Coronary artery (tissue), 2 donors: Measurements from ENCODE around the gene TMOD4.

ENCODE experiments used
- DNase-seq: peaks from one replicate; pipeline ENCODE4 v3.0.0-alpha.2; 2017; ENCODE audit warnings: low spot score
- H3K27ac ChIP-seq, 2 donors: fragments of 200-600 bp; sonication (generic); one replicate each; pipeline ENCODE4 v1.5.1; 2016 to 2019
- H3K4me3 ChIP-seq: fragments of 200-600 bp; sonication (generic); 2 replicates; pipeline ENCODE4 v1.5.1; 2016; ENCODE audit warnings: mild to moderate bottlenecking, moderate library complexity
- CTCF ChIP-seq: fragments of 200-600 bp; sonication (generic); IDR thresholded peaks from one replicate; pipeline ENCODE4 v1.5.1; 2019; ENCODE audit warnings: antibody characterized with exemption

Gene TMOD4

GRCh38 chr1:151146412-151147131 lies 29.2 kb downstream of the TMOD4 start, which contains the start of gene SEMA6C:
Gene SEMA6C, minus strand, starts transcription at chr1:151146631. Its CDS starts 4,010 bp downstream, at chr1:151142621.
- DNase-seq, result peak; percentile 96
- Histone ChIP-seq H3K27ac (peak within 1 kb of the TSS; percentile 72 to 80), H3K4me3 (peak within 1 kb of the TSS; percentile 77)
- TF ChIP-seq CTCF, result no peak

- Histone ChIP-seq H3K27ac (peak overlapping the region; percentile 72 to 74), H3K4me3 (peak overlapping the region; percentile 77)
- no peak for DNase-seq
- no peak for TF ChIP-seq CTCF
Measured at GRCh38 chr1:151146072-151146411, 29.7 kb downstream of the TMOD4 start.

DNA sequence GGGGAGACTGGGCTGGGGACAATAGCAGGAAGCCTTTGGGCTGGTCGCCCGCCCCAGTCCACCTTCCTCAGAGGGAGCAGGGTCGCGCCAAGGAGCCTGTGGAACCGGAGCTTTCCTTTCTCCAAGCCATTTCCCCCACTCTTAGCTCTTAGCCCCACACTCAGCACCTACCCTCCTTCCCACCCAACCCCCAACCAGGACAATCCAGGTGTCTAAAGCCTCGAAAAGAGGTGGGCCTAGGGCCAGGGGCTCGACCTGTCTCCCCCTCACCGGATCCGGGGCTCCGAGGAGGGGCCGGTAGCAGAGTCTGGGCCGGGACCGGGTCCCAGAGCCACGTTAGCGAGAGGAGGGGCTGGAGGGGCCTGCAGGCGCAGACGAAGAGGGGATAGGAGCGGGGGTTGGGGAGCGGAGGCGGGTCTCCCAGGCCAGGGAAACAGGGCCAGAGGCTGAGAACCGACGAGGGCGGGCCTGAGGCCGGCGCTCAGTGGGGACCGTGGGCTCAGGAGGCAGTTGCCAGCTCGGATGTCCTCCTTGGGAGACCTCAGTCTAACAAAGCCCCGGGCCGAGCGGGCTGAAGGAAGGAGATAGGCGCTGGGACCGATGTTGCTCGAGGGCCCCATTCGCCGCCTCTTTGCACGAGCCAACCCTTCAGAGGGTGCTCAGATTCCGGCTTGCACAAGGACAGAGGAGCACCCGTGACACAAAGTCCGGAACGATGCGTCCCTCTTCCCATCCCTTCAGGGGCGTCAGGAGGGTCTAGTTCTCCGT lies 30.3 kb downstream of the TMOD4 start:
- no peak for TF ChIP-seq CTCF
- H3K27ac ChIP-seq, result peak overlapping the region; percentile 72 to 74
- H3K4me3 ChIP-seq, result peak overlapping the region; percentile 77
- DNase-seq, result no peak

DNA sequence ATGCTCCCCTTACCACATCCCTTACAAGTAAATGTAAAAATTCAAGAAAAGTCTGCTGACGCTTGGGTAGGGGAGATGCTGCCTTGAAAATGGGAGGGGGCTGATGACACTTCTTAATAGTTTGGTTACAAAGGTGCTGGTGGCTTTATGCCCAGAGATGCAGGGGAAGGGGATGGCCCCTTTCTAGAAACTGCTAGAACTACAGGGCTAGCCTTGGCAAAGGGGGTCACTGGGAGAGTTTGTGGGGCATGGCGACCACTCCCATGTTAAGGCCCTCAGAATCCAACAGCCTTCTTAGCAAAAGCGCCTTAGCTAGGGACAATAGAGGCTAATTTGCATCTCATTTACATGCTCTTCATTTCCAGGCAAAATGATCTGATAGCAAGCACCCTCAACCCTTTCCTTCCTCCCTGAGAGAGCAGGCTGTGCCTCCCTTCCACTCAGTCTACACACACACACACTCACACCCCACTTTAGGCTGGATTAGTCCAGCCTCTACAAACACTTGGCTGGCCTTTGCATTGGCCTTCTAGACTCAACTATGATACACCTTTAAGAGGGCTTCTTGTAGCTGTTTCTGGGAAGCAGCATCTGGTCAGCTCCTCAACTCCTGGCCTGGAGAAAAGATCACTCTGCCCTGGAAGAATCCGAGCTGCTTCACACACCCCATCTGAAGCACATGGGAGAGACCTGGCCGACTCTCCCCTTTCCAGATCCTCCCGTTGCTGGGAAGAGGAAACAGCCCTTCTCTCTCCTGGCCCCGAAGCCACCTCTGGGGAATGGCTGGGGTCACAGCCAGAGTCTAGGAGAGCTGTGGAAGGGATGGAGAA lies 31.1 kb downstream of the TMOD4 start:
- Histone ChIP-seq H3K4me3 (peak overlapping the region; percentile 77), H3K27ac (peak overlapping the region; percentile 21 to 74)
- TF ChIP-seq CTCF, result no peak
- no peak for DNase-seq

GRCh38 chr1:151143986-151144385 lies 31.8 kb downstream of the TMOD4 start:
- H3K4me3 ChIP-seq, result no peak overlapping the region
- H3K27ac ChIP-seq, result no peak overlapping the region
- DNase-seq, result no peak
- TF ChIP-seq CTCF, result no peak

DNA sequence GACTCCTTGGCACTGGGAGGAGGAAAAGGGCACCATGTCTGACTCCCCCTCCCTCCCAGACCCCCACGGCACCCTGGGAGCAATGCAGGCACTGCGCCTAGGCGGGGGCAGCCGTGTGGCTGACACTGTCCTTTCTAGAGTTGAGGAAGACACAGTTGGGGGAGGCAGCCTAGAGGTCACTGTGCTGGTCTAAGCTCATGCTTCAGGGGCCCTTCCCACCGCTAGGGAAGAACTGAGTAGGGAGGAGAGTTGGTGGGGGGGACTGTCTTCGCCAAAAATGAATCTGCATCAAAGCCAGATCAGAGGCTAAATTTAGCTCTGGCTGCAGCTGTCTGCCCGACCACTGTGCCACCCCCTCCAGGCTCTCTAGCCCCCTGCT lies 32.7 kb downstream of the TMOD4 start:
- TF ChIP-seq CTCF, result no peak
- Histone ChIP-seq H3K4me3 (no peak overlapping the region), H3K27ac (no peak overlapping the region)
- DNase-seq, result no peak
